B cell (primary cell): ENCODE data around the gene RAPGEF5. TPM values are rescaled to one million over a fixed set of nuclear protein-coding genes. Genes with fewer than 3 reads are reported as not detected.

Experiments used
- ATAC-seq: fragments of 200-7000 bp; cut with Tn5 transposase; one replicate; pipeline ENCODE4 v1.10.0; 2021; ENCODE audit warnings: low read depth, mild to moderate bottlenecking, moderate number of reproducible peaks, moderate library complexity
- CTCF ChIA-PET: fragments of 350-600 bp; sonication (Branson Sonifier 250); formaldehyde crosslinking; loops from one replicate; lab custom pipeline; 2021; ENCODE audit warnings: antibody characterized with exemption, inconsistent platforms; lab: Charles Lee
- POLR2A ChIA-PET: fragments of 350-600 bp; sonication (Branson Sonifier 250); formaldehyde crosslinking; loops from one replicate; lab custom pipeline; 2021; ENCODE audit warnings: antibody characterized with exemption; lab: Charles Lee
- DNase-seq: peaks from one replicate; pipeline ENCODE4 v3.0.0; 2013
- H2AFZ ChIP-seq: 2 replicates; pipeline ENCODE4 v1.6.1; 2012; ENCODE audit warnings: mild to moderate bottlenecking, low read depth, low read length; ENCODE audit not compliant: insufficient read depth, poor library complexity, severe bottlenecking
- H3K27ac ChIP-seq, 2 donors: 1 replicate in 1 of 2; 2 replicates in 1 of 2; pipeline ENCODE4 v1.5.1; 2012 to 2013; ENCODE audit warnings: low read length in 2 of 2, mild to moderate bottlenecking in 2 of 2, moderate library complexity in 1 of 2
- H3K27me3 ChIP-seq, 4 experiments: fragments of 200-600 bp in 1 of 4; sonication (generic) in 1 of 4; replicated peaks in 1 of 4; 1 replicate in 2 of 4; 2 replicates in 2 of 4; pipeline versions ENCODE4 v1.6.1 to v1.7.0; 2013 to 2016; ENCODE audit warnings: low read length in 3 of 4, mild to moderate bottlenecking in 2 of 4, mixed read lengths in 1 of 4, moderate library complexity in 1 of 4; ENCODE audit not compliant: insufficient read depth in 4 of 4, control insufficient read depth in 3 of 4; ENCODE audit errors: control extremely low read depth in 1 of 4
- H3K36me3 ChIP-seq, 2 experiments: replicated peaks in 1 of 2; 1 replicate in 1 of 2; 2 replicates in 1 of 2; pipeline versions ENCODE4 v1.6.1 to v1.7.1; 2013; ENCODE audit warnings: low read length in 1 of 2; ENCODE audit not compliant: insufficient read depth in 2 of 2, control insufficient read depth in 1 of 2; ENCODE audit errors: control extremely low read depth in 1 of 2, extremely low read depth in 1 of 2
- H3K4me1 ChIP-seq, 2 donors: fragments of 200-600 bp in 1 of 2; sonication (generic) in 1 of 2; 1 replicate in 1 of 2; 2 replicates in 1 of 2; pipeline versions ENCODE4 v1.5.1 to v1.6.1; 2013 to 2017; ENCODE audit warnings: low read length in 2 of 2; ENCODE audit not compliant: control insufficient read depth in 2 of 2, insufficient read depth in 2 of 2
- H3K4me2 ChIP-seq: replicated peaks from 2 replicates; pipeline ENCODE3; 2012; ENCODE audit warnings: mild to moderate bottlenecking, low read depth, low read length; ENCODE audit not compliant: poor library complexity, severe bottlenecking
- H3K4me3 ChIP-seq, 5 experiments: fragments of 200-600 bp in 1 of 5; sonication (generic) in 1 of 5; 1 replicate in 3 of 5; 2 replicates in 2 of 5; pipeline versions ENCODE4 v1.5.1 to v1.7.0; 2011 to 2016; ENCODE audit warnings: low read length in 4 of 5, mild to moderate bottlenecking in 4 of 5, low read depth in 2 of 5, control low read depth in 1 of 5, moderate library complexity in 1 of 5; ENCODE audit not compliant: insufficient read depth in 1 of 5; ENCODE audit errors: control extremely low read depth in 1 of 5, extremely low read depth in 1 of 5
- H3K79me2 ChIP-seq: fragments of 200-600 bp; sonication (generic); one replicate; pipeline ENCODE4 v1.6.0; 2016; ENCODE audit warnings: low read length; ENCODE audit not compliant: control insufficient read depth, insufficient read depth
- H3K9ac ChIP-seq: fragments of 200-600 bp; sonication (generic); 2 replicates; pipeline ENCODE4 v1.6.1; 2017; ENCODE audit warnings: mild to moderate bottlenecking, low read length, moderate library complexity
- H3K9me3 ChIP-seq, 3 donors: one replicate each; pipeline versions ENCODE4 v1.6.1 to v1.7.1; 2013; ENCODE audit warnings: low read length in 2 of 3; ENCODE audit not compliant: control insufficient read depth in 2 of 3, insufficient read depth in 1 of 3; ENCODE audit errors: control extremely low read depth in 1 of 3
- H4K20me1 ChIP-seq: 2 replicates; pipeline ENCODE4 v1.6.0; 2012; ENCODE audit warnings: mild to moderate bottlenecking, low read length; ENCODE audit not compliant: insufficient read depth, control insufficient read depth, poor library complexity, severe bottlenecking
- H3K27ac Mint-ChIP-seq: one replicate; pipeline ENCODE4 v1.8.0; 2021; ENCODE audit warnings: mixed read lengths
- H3K27me3 Mint-ChIP-seq: one replicate; pipeline ENCODE4 v1.8.0; 2021; ENCODE audit warnings: mixed read lengths
- H3K4me1 Mint-ChIP-seq: one replicate; pipeline ENCODE4 v1.8.0; 2021; ENCODE audit warnings: mixed read lengths
- H3K4me3 Mint-ChIP-seq: one replicate; pipeline ENCODE4 v1.8.0; 2021; ENCODE audit warnings: mixed read lengths
- H3K9me3 Mint-ChIP-seq: one replicate; pipeline ENCODE4 v1.8.0; 2022; ENCODE audit warnings: mixed read lengths; ENCODE audit not compliant: insufficient read depth
- EZH2 ChIP-seq: IDR thresholded peaks from 2 replicates; pipeline ENCODE4 v1.6.1; 2012; ENCODE audit warnings: borderline replicate concordance, low read depth, mild to moderate bottlenecking, moderate library complexity, low read length; ENCODE audit not compliant: insufficient read depth, poor library complexity, severe bottlenecking
- WGBS: methylation state at CpG from one replicate; pipeline ENCODE4 v1.1.5; 2013; ENCODE audit warnings: missing lambda C conversion rate; ENCODE audit not compliant: insufficient coverage; 5-methylcytosine and 5-hydroxymethylcytosine counted together
- intact Hi-C: fragments of 100-400 bp; cut with micrococcal nuclease; formaldehyde crosslinking; loops from one replicate; pipeline ENCODE4 v1.10.0; 2022
- polyA plus RNA-seq: library from polyadenylated mRNA; depleted of rRNA; stranded (reverse); fragments of >200 nt; gene quantifications from 2 replicates; pipeline ENCODE4 v1.2.3, GENCODE V29; 2012
- total RNA-seq, 2 donors: library from RNA; stranded (reverse); fragments of 120-200 nt in 1 of 2; gene quantifications; 1 replicate in 1 of 2; 2 replicates in 1 of 2; pipeline versions ENCODE4 v1.2.3 to v1.2.4, GENCODE V29; 2013 to 2022
- TF ChIP-seq, protein P1 (sequence below): fragments of 200-600 bp; IDR thresholded peaks from one replicate; pipeline ENCODE4 v1.8.0; 2022; ENCODE audit warnings: antibody characterized with exemption, mild to moderate bottlenecking

RAPGEF5 gene
- total and polyA plus RNA-seq, 2 donors (not counting 1 experiment from before 2014, with no cell fraction given) = 1.5 to 37.6 TPM

GRCh38 chr7:22137466-22137865 lies 219.5 kb downstream of the RAPGEF5 start:
- no peak for DNase-seq
- H3K9ac ChIP-seq = no peak overlapping the region
- POLR2A ChIA-PET = no interaction called here
- H3K36me3 ChIP-seq = no peaks in the 10 kb centered on the region
- H3K27me3 ChIP-seq = no peaks in the 10 kb centered on the region
- TF ChIP-seq, protein P1, sequence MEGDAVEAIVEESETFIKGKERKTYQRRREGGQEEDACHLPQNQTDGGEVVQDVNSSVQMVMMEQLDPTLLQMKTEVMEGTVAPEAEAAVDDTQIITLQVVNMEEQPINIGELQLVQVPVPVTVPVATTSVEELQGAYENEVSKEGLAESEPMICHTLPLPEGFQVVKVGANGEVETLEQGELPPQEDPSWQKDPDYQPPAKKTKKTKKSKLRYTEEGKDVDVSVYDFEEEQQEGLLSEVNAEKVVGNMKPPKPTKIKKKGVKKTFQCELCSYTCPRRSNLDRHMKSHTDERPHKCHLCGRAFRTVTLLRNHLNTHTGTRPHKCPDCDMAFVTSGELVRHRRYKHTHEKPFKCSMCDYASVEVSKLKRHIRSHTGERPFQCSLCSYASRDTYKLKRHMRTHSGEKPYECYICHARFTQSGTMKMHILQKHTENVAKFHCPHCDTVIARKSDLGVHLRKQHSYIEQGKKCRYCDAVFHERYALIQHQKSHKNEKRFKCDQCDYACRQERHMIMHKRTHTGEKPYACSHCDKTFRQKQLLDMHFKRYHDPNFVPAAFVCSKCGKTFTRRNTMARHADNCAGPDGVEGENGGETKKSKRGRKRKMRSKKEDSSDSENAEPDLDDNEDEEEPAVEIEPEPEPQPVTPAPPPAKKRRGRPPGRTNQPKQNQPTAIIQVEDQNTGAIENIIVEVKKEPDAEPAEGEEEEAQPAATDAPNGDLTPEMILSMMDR = no peak
- no peak for TF ChIP-seq EZH2
- H3K4me3 Mint-ChIP-seq = no peak overlapping the region
- H3K4me2 ChIP-seq = no peak overlapping the region
- H3K79me2 ChIP-seq = no peaks in the 10 kb centered on the region
- no peaks in the 10 kb centered on the region for H3K9me3 Mint-ChIP-seq
- H3K4me1 ChIP-seq = no peaks in the 10 kb centered on the region
- H3K4me1 Mint-ChIP-seq = no peaks in the 10 kb centered on the region
- no peaks in the 10 kb centered on the region for H3K27me3 Mint-ChIP-seq
- no peaks in the 10 kb centered on the region for H3K9me3 ChIP-seq
- no peaks in the 10 kb centered on the region for H4K20me1 ChIP-seq
- ATAC-seq = no peak
- H2AFZ ChIP-seq = no peak overlapping the region
- CTCF ChIA-PET = interaction anchor here (0.6 kb wide), 1 partner anchor 22 kb away, joined by 4 read pairs; no protein-coding TSS in a partner anchor
- no CpG with 5 or more reads among the region's 2 CpGs for WGBS
- H3K27ac Mint-ChIP-seq = no peak overlapping the region
- intact Hi-C loops = no loop called here
- H3K4me3 ChIP-seq = no peak overlapping the region
- no peak overlapping the region for H3K27ac ChIP-seq

DNA sequence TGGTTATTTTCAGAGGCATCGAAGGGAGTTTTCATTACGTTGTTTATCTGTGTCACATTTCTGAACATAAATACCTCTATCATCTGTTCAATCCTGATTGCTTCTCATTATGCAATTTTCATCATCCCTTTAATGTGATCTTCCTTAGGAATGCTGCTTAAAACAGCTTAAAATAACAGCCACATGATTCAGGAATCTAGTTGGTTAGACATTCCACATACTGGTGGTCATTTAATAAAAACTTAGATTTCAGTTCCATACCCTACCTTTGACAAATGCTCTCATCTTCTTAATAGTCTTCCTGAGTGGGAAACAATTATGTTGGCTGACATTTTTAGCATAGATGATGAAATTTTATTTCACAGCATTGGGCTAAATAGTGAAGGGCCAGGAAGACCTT lies 219.9 kb downstream of the RAPGEF5 start:
- POLR2A ChIA-PET = no interaction called here
- Histone ChIP-seq H3K27me3 (no peaks in the 10 kb centered on the region), H3K9me3 (no peaks in the 10 kb centered on the region), H3K27ac (no peak overlapping the region), H3K4me1 (no peaks in the 10 kb centered on the region), H3K79me2 (no peaks in the 10 kb centered on the region), H3K4me2 (no peak overlapping the region), H3K4me3 (no peak overlapping the region), H4K20me1 (no peaks in the 10 kb centered on the region), H2AFZ (no peak overlapping the region), H3K36me3 (no peaks in the 10 kb centered on the region), H3K9ac (no peak overlapping the region)
- WGBS = no CpG with 5 or more reads among the region's 2 CpGs
- no peak for ATAC-seq
- TF ChIP-seq, protein P1 = no peak
- no peak for TF ChIP-seq EZH2
- H3K4me3 Mint-ChIP-seq = no peak overlapping the region
- no peaks in the 10 kb centered on the region for H3K9me3 Mint-ChIP-seq
- CTCF ChIA-PET = interaction anchor here (0.6 kb wide), 1 partner anchor 22 kb away, joined by 4 read pairs; no protein-coding TSS in a partner anchor
- DNase-seq = no peak
- intact Hi-C loops = no loop called here
- H3K27ac Mint-ChIP-seq = no peak overlapping the region
- no peaks in the 10 kb centered on the region for H3K27me3 Mint-ChIP-seq
- H3K4me1 Mint-ChIP-seq = no peaks in the 10 kb centered on the region
